Measurements from ENCODE around the gene MYO1B. TPM values are rescaled to one million over a fixed set of nuclear protein-coding genes. Genes with fewer than 3 reads are reported as not detected.

The MYO1B gene
- total RNA-seq, 1 experiment from 2014 or later, result 43.6 TPM

GRCh38 chr2:191376981-191377629, 131.9 kb downstream of the MYO1B start:
- ATAC-seq, result peak; percentile 63
- no peak overlapping the region for H3K27ac Mint-ChIP-seq
- CTCF ChIA-PET, result no interaction called here

DNA sequence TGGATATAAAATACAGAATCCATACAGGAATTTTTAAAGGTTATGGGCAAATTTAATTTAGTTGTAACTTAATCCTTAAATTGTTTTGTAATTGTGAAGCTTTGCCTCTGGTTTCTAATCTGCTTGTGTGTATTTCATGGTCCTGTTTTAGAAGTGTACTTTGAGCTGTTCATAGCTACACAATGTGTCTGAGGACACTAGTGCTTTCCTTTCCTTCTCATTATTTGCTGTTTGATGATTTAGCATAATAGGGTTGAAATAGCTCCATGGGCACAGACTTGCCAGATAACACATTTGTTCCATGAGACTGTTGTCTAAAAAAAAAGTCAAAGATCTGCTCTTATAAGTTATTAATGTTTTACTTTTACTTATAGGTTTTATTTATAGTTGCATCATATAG, 134.2 kb downstream of the MYO1B start:
- ChIA-PET POLR2A (no interaction called here), CTCF (no interaction called here)
- H3K36me3 Mint-ChIP-seq, result peaks cover 15% of the 10 kb centered on the region
- DNase-seq (ENCODE audit: low spot score) (no peak), ATAC-seq (no peak)
- no peaks in the 10 kb centered on the region for H3K27me3 Mint-ChIP-seq (ENCODE audit: low read depth)
- H3K4me1 Mint-ChIP-seq, result peaks cover 9% of the 10 kb centered on the region
- TF ChIP-seq NFE2L1 (CRISPR knock-in tag; IDR thresholded peaks at IDR 0.05) (no peak), SMAD3 (CRISPR knock-in tag; IDR thresholded peaks at IDR 0.05; ENCODE audit: borderline replicate concordance) (no peak), HMGA2 (CRISPR knock-in tag; IDR thresholded peaks at IDR 0.05) (no peak), KAT7 (CRISPR knock-in tag; IDR thresholded peaks at IDR 0.05; ENCODE audit: borderline replicate concordance) (no peak), JAZF1 (CRISPR knock-in tag; IDR thresholded peaks at IDR 0.05) (no peak), ZNF671 (CRISPR knock-in tag; IDR thresholded peaks at IDR 0.05) (no peak), RELA (CRISPR knock-in tag; IDR thresholded peaks at IDR 0.05; ENCODE audit: borderline replicate concordance) (no peak), GABPB1 (CRISPR knock-in tag; IDR thresholded peaks at IDR 0.05) (no peak), MLX (CRISPR knock-in tag; IDR thresholded peaks at IDR 0.05) (no peak)
- TF ChIP-seq, protein P1, sequence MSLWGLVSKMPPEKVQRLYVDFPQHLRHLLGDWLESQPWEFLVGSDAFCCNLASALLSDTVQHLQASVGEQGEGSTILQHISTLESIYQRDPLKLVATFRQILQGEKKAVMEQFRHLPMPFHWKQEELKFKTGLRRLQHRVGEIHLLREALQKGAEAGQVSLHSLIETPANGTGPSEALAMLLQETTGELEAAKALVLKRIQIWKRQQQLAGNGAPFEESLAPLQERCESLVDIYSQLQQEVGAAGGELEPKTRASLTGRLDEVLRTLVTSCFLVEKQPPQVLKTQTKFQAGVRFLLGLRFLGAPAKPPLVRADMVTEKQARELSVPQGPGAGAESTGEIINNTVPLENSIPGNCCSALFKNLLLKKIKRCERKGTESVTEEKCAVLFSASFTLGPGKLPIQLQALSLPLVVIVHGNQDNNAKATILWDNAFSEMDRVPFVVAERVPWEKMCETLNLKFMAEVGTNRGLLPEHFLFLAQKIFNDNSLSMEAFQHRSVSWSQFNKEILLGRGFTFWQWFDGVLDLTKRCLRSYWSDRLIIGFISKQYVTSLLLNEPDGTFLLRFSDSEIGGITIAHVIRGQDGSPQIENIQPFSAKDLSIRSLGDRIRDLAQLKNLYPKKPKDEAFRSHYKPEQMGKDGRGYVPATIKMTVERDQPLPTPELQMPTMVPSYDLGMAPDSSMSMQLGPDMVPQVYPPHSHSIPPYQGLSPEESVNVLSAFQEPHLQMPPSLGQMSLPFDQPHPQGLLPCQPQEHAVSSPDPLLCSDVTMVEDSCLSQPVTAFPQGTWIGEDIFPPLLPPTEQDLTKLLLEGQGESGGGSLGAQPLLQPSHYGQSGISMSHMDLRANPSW (CRISPR knock-in tag; conservative IDR thresholded peaks at IDR 0.05; ENCODE audit: low read depth), result no peak
- no peak overlapping the region for H3K4me3 Mint-ChIP-seq
- H3K27ac Mint-ChIP-seq, result no peak overlapping the region
- H3K9me3 Mint-ChIP-seq, result no peaks in the 10 kb centered on the region

More at GRCh38 chr2:191376981-191377629, 131.9 kb downstream of the MYO1B start:
- Mint-ChIP-seq H3K9me3 (no peaks in the 10 kb centered on the region), H3K36me3 (peaks cover 7% of the 10 kb centered on the region), H3K4me3 (no peak overlapping the region), H3K27me3 (ENCODE audit: low read depth) (no peaks in the 10 kb centered on the region), H3K4me1 (peaks cover 9% of the 10 kb centered on the region)
- no peak for TF ChIP-seq ATF2 (CRISPR knock-in tag; IDR thresholded peaks at IDR 0.05; ENCODE audit: borderline replicate concordance, low read depth)
- no peak for TF ChIP-seq ZNF512 (CRISPR knock-in tag; IDR thresholded peaks at IDR 0.05; ENCODE audit: borderline replicate concordance)
- no peak for TF ChIP-seq ZSCAN18 (CRISPR knock-in tag; IDR thresholded peaks at IDR 0.05)
- TF ChIP-seq NR2C2 (CRISPR knock-in tag; IDR thresholded peaks at IDR 0.05), result no peak
- TF ChIP-seq GABPB1 (CRISPR knock-in tag; IDR thresholded peaks at IDR 0.05), result peak; percentile 59; the same call in 1 of the 2 replicates
- POLR2A ChIA-PET, result no interaction called here
- no peak for DNase-seq (ENCODE audit: low spot score)

DNA sequence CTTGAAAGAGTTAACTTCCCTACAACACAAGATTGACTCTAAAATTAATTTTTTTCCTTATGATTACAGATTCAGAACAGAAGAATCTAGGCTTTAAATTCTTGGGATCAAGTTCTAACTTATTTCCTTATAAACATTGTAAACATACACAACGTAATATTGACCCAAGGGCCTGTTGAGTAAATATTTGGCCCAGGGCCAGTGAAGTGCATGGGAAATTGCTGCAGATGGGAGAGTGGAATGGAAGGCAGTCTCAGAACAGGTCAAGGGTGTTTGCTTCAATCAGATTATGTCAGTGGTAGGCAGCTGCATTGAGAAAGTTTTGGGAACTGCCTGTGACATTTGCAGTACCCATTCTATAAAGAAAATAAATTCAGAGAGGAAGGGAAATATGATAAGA, 137.6 kb downstream of the MYO1B start:
- Mint-ChIP-seq H3K27ac (no peak overlapping the region; the same call in 1 of the 2 replicates), H3K4me3 (no peak overlapping the region), H3K36me3 (peaks cover 25% of the 10 kb centered on the region), H3K27me3 (ENCODE audit: low read depth) (no peaks in the 10 kb centered on the region), H3K4me1 (no peaks in the 10 kb centered on the region), H3K9me3 (no peaks in the 10 kb centered on the region)
- ChIA-PET POLR2A (no interaction called here), CTCF (no interaction called here)
- ATAC-seq (no peak), DNase-seq (ENCODE audit: low spot score) (no peak)
- no peak for TF ChIP-seq USF1 (CRISPR knock-in tag; IDR thresholded peaks at IDR 0.05)
- TF ChIP-seq E2F1 (CRISPR knock-in tag; IDR thresholded peaks at IDR 0.05), result no peak
- TF ChIP-seq EMX1 (CRISPR knock-in tag; IDR thresholded peaks at IDR 0.05), result no peak
- TF ChIP-seq ZNF396 (CRISPR knock-in tag; IDR thresholded peaks at IDR 0.05; ENCODE audit: borderline replicate concordance), result no peak
- TF ChIP-seq ZSCAN18 (CRISPR knock-in tag; IDR thresholded peaks at IDR 0.05), result no peak
- TF ChIP-seq MLX (CRISPR knock-in tag; IDR thresholded peaks at IDR 0.05), result no peak
- no peak for TF ChIP-seq TEAD1 (CRISPR knock-in tag; IDR thresholded peaks at IDR 0.05)
